GM10266 (cell line): ENCODE measurements around the gene CRYZ.
"Not testable (repeated sequence)": the region's sequence is repeated elsewhere in the genome, so short reads cannot be mapped to it uniquely, and the experiment has no call there.

Experiments
- DNase-seq: peaks from one replicate; pipeline ENCODE4 v3.0.0; 2012; ENCODE audit errors: extremely low spot score
- CTCF ChIP-seq: IDR thresholded peaks from 2 replicates; pipeline ENCODE4 v1.5.1; 2012; ENCODE audit warnings: mild to moderate bottlenecking, low read depth; ENCODE audit not compliant: control insufficient read depth, insufficient read depth; ENCODE audit errors: missing control alignments

Gene CRYZ

GRCh38 chr1:74737333-74737732, 4.5 kb upstream of the CRYZ start:
- DNase-seq, result no peak
- no peak for TF ChIP-seq CTCF

- DNase-seq, result peak; percentile 42
- peak; percentile 80 for TF ChIP-seq CTCF
Measured at GRCh38 chr1:74733604-74734484, 994 bp upstream of the CRYZ start.

GRCh38 chr1:74732071-74732946, 541 bp downstream of the CRYZ start:
- DNase-seq, result not testable (repeated sequence)

- DNase-seq, result no peak
- no peak for TF ChIP-seq CTCF
Measured at GRCh38 chr1:74731399-74732052, 1.3 kb downstream of the CRYZ start.

- no peak for TF ChIP-seq CTCF
- DNase-seq, result no peak
Measured at GRCh38 chr1:74729741-74730478, 2.9 kb downstream of the CRYZ start.

GRCh38 chr1:74728736-74729135, 4.1 kb downstream of the CRYZ start:
- DNase-seq, result no peak
- no peak for TF ChIP-seq CTCF

- TF ChIP-seq CTCF, result no peak
- no peak for DNase-seq
Measured at GRCh38 chr1:74726063-74726462, 6.8 kb downstream of the CRYZ start.
